HK-2 (cell line): Measurements from ENCODE around the gene CPN1.
"Not testable (repeated sequence)": the region's sequence is repeated elsewhere in the genome, so short reads cannot be mapped to it uniquely, and the experiment has no call there.

ENCODE experiments used
- DNase-seq: peaks from one replicate; pipeline ENCODE4 v3.0.0-alpha.2; 2018; ENCODE audit not compliant: unreplicated experiment

CPN1 gene

DNA sequence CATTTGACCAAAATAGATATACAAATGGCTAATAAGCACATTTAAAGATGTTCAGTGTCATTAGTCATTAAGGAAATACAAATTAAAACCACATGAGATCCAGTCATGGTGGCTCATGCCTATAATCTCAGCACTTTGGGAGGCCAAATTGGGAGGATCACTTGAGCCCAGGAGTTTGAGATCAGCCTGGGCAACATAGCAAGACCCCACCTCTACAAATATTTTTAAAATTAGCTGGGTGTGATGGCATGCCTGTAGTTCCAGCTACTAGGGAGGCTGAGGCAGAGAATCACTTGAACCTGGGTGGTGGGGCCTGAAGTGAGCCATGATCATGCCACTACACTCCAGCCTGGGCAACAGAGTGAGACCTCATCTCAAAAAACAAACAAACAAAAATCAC lies 607 bp upstream of the CPN1 start:
- not testable (repeated sequence) for DNase-seq

DNA sequence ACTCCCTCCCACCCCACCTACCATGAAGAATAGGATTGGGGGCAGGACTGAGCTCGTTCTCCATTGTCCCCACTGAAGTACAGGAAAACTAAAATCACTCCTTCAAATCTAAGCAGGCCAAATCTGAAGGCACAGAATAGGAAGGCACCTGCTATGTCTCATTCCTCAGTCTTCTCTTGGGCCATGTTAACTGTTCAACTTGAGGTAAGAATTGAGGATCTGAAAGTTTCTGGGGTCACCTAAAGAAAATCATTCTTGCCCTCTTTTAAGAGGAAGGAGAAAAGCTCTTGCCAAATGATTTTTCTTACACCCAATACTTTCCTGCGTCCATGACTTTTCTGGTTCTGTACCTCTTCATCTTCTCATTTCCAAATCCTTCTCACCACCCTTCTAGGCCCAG lies 4.9 kb downstream of the CPN1 start:
- no peak for DNase-seq

DNA sequence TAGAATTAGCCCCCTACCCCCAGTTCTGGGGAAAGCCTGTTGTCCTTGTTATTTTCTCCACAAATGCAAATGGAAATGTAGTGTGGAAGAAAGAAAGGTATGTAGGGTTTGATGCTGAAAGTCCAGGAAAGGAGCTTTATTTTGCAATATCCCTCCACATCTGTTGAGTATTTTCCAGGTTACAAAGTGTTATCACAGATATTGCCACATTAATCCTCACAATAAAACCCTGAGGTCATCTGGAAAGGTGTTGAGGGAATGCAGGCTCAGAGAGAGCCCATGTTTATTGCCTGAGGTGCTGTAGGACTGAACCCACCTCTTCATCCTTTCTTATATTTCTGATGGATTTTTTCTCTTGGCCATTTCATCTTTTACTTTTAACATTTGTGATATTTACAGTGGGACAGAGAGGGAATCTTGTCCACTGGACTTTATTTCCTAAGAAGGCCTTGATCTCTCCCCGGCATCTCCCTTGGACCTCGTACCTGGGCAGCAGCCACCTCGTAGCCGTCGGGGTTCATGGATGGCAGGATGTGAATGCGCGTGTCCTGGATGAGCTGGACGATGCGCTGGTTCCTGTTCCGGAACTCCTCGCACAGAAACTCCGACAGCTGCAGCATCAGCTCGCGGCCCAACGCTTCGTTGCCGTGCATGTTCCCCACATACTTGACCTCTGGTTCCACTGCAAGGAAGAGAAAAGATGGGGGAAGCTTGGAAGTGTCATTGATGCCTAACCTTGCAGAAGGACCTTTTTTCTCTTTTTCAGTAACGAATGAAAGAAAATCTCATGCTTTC lies 6.0 kb downstream of the CPN1 start:
- no peak for DNase-seq

DNA sequence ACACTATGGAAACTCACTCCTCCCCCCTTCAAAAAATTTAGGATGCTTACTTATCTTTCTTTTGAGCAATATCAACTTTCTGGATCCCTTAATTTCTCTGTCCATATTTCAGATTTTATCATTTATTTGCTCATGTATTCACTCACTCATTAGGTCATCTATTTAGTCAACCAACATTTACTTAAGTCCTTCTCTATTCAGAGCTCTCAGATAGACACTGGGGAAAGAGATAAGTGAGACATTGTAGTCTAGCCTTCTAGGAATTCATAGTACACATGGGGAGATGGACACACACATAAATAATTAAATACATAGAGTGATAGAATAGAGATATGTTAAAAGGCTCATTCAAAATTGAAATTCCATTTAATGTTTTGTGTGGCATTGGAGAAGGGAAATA lies 9.2 kb downstream of the CPN1 start:
- DNase-seq = no peak

DNA sequence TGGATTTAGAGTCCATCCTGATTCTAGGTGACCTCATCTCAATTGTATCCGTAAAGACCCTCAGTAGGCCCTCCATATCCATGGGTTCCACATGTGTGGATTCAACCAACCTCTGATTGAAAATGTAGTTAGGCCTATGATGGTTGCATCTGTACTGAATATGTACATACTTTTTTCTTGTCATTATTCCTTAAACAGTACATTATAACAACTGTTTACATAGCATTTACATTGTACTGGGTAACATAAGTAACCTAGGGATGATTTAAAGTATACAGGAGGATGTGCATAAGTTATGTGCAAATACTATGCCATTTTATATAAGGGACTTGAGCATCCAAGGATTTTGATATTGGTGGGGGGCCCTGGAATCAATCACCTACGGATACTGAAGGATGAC lies 10.1 kb downstream of the CPN1 start:
- DNase-seq = no peak

DNA sequence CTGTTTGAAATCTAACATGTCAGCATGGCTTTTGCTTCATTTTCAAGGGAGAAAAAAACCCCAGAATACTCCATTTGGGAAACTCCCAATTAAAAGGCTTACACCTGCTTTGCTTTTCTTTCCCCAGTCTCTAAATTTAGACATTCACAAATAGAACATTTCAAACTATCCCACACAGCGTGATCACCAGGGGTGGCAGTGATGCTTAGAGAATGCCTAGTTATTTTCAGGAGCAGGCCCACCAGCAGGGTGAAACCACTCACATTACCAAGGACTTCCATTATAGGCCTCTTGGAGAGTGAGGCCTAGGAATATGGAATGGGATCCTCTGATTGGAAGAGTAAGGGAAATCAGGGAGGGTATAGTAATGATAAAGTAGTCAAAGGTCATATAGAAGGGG lies 14.2 kb downstream of the CPN1 start:
- no peak for DNase-seq

DNA sequence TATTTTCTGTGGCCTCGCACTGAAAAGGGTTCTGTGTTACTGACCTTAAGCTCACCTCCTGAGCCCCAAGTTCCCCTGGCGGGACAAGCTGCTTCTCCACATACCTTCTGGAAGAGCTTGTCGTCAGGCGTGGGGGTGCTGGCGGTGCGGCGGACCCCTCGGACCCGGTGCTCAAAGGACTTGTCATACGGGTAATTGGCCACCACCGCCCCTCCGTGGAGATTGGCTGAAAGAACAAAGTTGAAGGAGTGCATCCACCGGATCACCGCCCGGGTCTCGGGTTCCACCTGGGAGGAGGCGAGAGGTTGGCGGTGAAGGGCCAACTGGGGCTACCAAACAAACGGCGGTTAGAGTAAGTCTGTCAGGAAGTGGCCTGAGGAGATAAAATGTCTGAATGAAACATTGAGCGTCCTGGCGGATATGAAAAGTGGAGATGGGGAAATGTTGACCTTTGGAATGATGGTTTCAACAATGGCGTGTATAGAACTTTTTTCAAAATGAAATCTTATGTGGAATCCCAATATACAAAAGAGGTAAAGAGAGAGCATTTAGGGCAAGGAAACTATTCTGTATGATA lies 16.5 kb downstream of the CPN1 start:
- DNase-seq = no peak

DNA sequence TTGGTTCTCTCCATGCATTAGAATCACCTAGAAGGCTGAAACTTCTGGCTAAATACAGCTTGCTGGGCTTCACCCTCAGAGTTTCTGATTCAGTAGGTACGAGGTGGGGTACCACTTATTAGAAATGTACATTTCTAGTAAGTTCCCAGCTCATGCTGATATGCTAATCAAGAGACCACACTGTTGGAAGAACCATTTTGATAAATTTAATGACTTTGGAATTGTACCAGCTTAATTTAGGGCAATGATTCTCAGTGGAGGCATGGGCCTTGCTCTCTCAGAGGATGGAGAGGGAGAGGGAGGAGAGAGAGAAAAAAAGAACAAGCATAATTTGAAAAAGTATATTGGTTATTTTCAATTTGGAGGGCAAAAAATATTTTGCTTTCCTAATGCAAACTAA lies 20.3 kb downstream of the CPN1 start:
- no peak for DNase-seq

DNA sequence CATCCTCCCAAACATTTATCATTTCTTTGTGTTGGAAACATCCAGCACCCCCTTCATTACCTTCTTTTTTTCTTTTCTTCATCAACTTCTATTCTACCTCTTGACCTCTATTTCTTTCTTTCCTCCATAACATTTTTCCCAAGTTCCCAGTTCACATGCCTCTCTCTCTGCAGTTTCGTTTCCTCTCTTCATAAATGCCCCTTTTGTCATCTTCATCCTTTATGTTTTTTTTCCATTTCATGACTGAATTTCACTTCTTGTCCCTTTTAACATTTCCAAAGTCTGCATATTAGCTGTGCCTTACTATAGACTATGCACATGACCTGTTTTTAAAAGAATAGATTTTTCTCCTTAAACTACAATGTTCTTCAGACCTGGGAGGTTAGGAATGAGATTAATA lies 23.7 kb downstream of the CPN1 start:
- no peak for DNase-seq

DNA sequence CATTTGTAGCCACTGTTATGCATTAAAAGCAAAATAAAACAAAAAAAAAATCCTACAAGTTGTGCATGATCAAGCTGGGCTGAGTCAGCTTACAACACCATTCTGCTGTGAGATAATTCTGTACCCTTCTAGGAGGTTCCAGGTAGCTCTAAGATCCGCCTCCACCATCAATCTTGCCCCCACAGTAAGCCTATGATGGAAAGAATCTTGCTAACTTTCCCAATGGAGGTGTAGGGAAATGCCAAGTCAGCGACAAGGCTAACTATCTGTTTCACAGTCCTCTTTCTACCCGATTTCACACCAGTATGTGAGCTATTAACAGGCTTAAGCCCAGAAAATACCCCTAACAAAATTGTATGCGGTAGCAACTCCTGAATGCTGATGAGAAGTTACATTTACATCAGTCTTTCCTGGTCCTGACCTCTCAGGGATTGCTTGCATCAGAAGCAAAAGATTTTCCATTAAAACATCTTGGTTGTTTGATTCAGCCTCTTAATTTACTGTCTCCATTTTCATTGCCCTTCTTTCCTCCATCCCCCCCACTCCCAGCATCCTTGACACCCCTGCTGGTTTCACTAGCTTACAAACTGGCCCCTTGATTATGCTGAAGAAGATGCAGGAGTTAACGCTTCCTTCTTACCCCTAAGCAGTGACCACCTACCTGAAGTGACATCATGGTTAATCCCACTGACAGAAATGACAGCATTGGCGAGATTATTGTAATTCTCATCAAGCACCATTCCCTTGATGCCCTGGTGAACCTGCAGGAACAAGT lies 27.8 kb downstream of the CPN1 start:
- DNase-seq = no peak

DNA sequence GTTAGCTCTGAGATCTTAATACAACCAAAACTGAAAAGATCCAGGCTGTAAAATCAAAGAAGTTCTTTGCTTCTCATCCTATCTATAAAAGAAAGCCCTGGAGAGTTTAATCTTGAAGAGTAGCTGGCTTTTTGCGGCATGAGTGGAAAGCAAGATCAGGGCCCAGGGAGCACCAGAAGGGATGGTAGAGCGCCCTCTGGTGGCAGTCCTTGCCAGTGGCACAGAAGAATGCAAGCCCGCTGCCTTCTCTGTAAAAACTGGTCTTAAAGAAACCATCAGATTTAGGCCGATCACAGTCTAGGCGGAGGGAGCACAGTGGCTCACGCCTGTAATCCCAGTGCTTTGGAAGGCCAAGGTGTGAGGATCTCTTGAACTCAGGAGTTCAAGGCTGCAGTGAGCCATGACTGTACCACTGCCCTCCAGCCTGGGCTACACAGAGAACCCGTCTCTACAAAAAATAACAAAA lies 35.6 kb downstream of the CPN1 start:
- DNase-seq = peak; percentile 89

DNA sequence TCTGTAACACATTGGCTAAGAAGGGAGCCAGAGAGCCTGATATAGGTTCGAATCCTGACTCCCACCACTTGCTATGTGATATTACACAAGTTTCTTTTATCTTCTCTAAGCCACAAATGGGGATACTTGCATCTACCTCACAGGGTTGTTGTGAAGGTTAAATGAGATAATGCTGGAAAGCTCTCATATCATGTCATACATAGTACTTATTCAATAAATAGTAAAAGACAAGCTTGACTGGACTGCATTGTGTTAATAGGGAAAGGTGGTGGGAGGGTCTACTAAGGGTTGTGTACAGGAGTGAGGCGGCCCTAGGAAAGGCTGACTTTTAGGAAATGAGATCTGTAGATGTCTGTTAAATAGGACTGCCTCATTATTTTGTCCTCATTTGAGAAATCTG lies 36.1 kb downstream of the CPN1 start:
- DNase-seq = no peak

DNA sequence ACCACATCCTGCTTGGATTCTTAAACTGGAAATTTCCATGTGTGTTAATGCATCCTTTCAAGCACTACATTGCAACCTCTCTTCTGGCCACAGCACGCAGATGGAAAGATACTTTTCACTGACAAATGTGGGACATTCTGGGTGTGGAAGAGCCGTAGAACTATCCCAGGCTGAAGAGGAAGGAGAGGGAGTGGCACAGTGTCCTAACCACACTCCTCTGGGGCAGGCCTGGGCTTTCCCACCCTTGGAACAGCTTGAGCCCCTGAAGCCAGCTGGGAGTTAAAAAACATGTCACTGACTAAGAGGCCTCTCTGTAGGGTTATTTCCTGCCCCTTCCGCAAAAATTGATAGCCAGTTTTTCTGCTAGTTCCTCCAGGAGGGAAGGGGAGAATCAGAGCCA lies 37.9 kb downstream of the CPN1 start:
- no peak for DNase-seq

DNA sequence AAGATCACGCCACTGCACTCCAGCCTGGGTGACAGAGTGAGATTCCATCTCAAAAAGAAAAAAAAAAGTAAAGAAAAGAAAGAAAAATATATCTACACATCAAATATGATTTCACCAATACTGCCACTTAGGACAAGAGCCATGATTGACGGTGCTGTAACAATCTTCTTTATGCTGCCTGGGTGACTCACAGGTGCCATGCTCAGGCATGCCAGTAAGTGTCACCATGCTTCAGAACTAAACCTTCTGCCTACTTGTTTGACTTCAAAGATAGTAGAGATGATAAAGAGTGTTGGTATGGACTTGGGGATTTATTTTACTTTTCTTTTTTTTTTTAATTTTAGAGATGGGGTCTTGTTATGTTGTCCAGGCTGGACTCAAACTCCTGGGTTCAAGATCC lies 38.3 kb downstream of the CPN1 start:
- no peak for DNase-seq

DNA sequence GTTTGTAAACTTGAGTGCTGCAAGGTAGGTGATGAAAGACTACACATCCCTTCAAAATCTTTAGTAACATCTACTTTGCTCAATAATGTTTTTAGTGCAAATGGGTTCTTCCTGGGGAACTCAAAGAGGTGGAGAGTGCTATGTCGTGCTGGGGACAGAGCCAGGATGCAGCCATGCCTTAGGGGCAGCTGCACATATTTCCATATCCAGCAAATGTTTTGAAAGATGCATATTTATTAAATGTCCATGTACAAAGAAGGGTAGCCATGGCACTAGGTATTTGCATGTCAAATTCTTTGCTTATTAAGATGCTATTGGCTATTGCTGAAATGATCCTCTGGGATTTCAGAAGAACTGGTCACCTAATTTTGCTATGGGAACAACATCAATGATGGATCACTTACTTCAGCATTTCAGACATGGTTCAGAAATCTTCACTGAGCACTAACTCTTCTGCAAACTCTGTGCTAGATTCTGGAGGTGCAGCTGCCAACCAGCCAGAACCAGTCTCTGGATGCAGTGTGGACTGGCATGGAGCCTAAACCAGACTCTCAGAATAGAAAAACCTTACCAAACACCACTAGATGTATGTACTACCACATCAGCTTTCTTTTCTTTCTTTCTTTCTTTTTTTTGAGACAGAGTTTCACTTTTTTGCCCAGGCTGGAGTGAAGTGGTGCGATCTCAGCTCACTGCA lies 40.2 kb downstream of the CPN1 start:
- DNase-seq = no peak

DNA sequence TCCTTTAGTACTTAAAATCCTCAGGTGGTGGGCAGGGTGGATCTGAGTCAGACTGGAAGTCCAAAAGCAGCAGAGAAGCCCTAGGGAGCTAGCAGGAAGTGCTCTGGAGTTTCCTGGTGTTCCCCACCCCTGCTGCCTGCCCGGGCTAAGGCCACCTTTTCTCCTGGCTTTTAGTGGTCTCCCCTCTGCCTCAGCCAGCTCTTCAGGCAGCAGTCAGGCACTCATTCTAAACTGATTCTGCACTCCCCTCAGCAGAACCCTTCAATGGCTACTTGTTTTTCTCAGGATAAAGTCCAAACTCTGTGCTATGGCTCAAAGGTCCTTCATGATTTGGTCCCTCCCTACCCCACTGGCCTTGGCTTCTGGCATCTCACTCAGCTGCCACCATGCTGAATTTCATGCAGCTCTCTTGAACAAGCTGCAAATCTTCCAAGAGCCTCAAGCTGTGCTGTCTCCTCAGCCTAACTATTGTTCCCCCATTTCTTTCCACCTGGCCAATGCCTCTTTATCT lies 43.1 kb downstream of the CPN1 start:
- no peak for DNase-seq

DNA sequence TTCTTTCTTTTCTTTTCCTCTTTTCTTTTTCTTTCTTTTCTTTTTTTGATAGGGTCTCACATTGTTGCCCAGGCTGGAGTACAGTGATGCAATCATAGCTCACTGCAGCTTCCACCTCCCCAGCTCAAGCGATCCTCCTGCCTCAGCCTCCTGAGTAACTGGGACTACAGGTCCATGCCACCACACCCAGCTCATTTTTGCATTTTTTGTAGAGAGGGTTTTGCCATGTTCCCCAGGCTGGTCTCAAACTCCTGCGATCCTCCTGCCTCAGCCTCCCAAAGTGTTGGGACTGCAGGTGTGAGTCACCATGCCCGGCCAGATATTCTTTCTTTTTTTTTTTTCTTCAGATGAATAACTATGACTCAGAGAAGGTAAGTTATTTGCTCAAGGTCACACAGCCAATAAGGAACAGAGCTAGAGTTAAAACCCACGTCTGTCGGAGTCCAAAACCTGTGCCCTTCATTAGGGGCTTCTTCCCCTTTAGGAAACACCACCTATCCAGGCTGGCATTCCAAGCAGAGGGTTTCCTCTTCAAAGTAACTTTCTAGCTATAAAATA lies 43.8 kb downstream of the CPN1 start:
- no peak for DNase-seq

DNA sequence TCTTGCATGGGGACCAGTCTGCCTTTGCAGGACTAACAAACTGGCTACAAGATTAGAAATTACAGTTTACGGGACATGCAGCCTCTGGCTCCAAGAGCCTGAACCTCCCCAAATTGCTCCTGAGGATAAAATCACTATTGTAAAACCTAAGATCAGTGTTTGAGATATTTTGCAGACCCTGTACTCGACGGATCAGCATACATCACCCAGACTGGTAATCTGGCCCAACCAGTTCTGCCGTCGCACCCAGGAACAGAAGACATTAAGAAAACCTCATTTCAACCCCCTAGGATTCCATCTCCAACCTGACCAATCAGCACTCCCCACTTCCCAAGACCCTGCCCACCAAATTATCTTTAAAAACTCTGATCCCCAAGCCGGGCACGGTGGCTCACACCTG lies 44.8 kb downstream of the CPN1 start:
- DNase-seq = no peak

DNA sequence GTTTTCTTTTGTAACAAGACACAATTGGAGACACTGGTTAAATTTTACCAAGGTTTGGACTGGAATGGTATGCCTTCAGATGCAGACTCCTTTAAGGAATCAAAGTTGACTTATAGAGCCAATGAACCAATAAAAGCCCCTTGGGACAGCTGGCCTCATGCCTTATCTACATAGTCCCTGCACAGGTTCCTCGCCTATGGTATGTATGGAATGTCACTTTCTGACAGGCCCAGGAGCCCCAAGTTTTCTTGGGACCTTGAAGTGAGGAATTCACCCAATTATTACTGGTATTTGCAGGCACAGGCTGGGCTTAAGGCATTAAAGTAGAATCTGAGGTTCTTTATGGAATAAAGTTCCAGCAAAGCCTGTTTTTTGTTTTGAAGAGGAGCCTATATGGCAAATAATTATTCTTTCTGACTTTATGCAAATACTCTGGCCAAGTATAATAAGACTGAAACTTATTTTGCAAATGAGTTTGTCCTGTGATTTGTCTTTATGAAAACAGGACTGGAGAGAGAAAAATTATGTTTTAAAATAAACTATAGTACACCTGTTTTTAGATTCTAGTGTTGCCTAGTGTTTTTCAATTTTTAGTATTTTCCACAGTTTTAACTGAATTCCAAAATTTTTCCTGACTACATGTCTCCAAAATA lies 47.8 kb downstream of the CPN1 start:
- DNase-seq = no peak

DNA sequence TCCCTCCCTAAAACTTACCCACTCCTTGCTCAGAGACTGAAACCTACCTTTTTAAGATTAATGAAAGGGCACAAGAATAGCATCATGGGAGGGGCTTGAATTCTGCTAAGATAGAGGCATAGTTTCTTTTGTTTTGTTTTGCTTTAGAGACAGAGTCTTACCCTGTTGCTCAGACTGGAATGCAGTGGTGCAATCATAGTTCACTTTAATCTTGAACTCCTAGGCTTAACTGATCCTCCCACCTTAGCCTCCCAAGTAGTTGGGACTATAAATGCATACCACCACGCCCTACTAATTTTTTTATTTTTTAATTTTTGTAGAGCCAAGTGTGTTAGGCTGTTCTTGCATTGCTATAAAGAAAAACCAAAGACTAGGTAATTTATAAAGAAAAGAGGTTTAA lies 54.3 kb downstream of the CPN1 start:
- no peak for DNase-seq

DNA sequence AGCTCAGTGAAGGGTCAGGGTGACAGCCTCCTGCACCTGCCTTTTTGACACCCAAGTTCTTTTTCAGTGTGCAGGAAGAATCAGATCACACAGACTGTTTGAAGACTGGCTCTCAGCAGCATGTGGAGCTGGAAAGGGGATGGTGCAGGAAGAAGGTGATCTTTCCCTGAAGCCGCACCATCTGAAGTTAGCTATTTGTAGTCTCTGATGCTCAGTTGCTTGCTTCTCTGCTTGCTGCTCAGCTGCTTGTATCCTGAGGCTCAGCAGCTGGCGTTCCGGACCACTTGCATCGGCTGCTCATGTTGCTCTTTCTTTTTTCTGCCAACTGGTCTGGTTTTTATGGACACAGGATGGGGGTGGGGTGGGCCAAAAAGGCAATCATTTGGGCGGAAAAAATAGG lies 56.1 kb downstream of the CPN1 start:
- no peak for DNase-seq
